Measurements from ENCODE around the gene BCL2L13.

Gene BCL2L13

DNA sequence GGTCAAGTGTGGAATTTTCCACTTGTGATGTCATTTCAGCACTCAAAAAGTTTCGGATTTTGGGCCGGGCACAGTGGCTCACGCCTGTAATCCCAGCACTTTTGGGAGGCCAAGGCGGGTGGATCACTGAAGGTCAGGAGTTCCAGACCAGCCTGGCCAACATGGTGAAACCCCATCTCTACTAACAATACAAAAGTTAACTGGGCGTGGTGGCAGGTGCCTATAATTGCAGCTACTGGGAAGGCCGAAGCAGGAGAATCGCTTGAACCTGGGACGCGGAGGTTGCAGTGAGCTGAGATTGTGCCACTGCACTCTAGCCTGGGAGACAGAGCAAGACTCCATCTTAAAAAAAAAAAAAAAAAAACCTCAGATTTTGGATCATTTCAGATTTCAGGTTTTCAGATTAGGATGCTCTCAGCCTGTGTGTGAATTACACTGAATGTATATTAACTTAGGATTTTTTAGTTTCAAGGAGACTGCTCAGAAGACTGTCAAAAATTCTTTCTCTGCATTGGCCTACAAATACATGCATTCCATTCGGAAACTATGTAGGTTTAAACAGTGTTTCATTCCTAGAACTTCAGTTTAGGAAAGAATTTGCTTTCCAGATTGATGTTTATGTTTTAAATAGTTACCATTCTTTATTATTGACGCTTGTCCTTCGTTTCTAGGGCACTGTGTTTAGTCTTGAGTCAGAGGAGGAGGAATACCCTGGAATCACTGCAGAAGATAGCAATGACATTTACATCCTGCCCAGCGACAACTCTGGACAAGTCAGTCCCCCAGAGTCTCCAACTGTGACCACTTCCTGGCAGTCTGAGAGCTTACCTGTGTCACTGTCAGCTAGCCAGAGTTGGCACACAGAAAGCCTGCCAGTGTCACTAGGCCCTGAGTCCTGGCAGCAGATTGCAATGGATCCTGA, 87.7 kb downstream of the BCL2L13 start:
- no peak for DNase-seq (ENCODE audit: low read depth in 3 of 3, low spot score in 1 of 3)

- DNase-seq (ENCODE audit: low read depth in 3 of 3, low spot score in 1 of 3): no peak
These were observed 88.7 kb downstream of the BCL2L13 start for GRCh38 chr22:17726928-17727897.

- DNase-seq (ENCODE audit: low read depth in 3 of 3, low spot score in 1 of 3): no peak
These were observed 90.2 kb downstream of the BCL2L13 start for GRCh38 chr22:17728786-17729185.

GRCh38 chr22:17729561-17729960, 91.0 kb downstream of the BCL2L13 start:
- no peak for DNase-seq (ENCODE audit: low read depth in 3 of 3, low spot score in 1 of 3)

DNA sequence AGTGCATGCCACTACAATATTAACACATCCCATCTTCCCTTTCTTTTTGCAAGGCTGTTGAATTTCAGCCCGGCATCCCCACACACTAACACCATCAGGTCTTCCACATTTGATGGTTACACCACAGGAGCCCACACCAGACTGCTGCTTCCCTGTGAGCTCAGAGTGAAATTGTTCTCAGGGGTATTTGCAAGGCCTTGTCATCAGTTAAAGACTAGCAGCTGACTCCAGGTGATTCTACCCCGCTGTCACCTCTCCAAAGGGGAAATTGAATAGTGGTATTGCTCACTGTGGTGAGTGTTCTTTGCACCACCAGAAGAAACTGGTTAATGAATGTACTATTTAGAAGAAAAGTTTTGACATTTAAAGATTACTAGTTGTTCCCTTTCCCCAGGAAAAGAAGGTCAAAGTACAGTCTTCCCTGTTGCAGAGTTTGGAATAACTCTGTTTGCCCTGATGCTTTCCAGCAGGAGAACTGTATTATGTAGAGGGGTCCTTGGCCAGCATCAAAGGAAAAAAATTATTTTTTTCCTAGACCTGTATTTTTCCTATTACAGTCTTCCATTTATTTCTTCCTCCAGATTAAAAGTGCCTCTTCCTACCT, 93.8 kb downstream of the BCL2L13 start:
- DNase-seq (ENCODE audit: low read depth in 3 of 3, low spot score in 1 of 3): no peak

GRCh38 chr22:17733466-17733865, 94.9 kb downstream of the BCL2L13 start:
- no peak for DNase-seq (ENCODE audit: low read depth in 3 of 3, low spot score in 1 of 3)

DNA sequence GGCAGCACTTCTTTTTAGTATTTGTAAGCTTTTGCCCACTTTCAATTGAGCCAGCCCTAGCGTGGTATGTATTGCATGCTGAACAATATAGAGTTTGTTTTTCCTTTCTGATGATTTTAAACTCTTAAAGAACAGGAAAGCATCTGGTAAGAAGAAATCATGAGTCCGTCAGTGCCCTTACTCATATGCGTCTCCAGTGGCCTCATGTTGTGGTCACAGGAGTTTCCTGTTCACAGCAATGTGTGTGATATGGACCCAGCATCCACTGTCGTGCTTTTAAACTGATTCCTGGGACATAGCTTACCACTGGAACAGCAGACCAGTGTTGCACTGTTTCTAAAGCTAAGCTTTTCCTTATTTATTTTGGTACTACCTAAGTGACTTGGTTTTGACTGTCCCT, 95.6 kb downstream of the BCL2L13 start:
- no peak for DNase-seq (ENCODE audit: low read depth in 3 of 3, low spot score in 1 of 3)

DNA sequence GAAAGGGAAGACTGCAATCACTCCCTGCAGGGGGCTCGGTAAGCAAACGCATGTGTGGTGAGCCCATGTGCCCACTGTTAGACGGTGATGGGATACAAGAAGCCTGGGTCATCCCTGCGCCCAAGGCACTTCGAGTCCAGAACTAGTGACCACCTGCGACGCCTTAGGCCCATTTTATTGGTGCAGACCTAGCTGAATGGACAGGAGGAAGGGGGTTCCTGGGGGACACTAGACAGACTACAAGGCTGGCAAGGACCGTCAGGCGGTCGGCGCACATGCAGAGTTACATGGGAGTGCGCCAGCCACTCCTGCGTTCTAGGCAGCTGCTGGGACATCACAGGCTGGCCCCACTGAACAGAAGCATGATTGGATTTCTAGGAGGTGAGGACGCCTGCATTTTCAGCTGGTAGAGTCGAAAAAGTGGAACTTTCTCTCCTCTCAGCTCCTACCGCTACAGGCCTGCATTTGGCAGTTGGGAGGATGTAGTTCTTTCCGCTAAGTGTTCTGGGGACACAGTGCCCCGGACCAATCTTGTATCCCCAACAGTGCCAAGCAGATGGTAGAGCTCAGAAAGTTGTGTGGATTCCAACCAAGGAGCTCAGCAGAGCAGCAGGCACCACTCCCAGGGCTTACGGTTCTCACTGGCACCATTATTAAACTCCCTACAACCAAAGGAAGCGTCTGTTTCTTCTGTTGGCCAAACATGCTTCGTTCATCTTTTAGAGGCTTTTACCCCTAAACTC, 100.0 kb downstream of the BCL2L13 start:
- no peak for DNase-seq (ENCODE audit: low read depth in 3 of 3, low spot score in 1 of 3)

DNA sequence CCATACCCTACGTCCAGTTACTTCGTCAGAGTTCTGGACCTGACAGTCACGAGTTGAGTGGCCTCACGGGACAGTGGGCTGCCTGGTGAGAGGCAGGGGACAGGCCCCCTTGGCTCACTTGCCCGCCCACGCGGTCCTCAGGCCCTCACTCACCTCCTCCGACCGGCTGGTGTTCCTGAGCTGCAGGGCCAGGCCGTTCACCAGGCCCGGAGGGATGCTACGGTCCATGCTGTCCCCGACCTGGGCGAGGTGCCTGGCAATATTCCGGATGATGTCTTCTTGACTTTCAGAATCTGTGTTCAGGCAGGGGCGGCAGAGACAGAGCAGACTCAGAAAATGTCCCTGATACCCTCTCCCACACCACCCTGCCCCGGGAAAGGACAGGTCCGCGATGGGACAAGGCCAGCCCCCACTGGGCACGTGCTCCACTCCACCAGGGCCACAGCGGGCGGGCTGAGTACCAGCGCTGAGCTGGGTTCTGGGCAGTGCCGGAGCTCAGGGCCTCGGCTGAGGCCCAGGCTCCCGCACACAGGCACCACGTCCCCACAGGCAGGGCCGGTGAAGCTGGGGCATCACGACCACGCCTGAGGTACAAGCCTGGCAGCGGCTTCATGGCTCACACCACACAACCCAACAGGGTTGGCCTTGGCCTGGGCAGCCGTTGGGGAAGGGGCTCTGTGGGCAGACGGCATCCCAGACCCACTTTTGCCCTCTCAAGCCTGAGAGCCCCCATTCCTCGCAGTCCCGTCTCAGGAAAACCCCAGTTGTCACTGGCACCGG, 100.8 kb downstream of the BCL2L13 start:
- no peak for DNase-seq (ENCODE audit: low read depth in 3 of 3, low spot score in 1 of 3)

- DNase-seq (ENCODE audit: low read depth in 3 of 3, low spot score in 1 of 3): no peak
These were observed 103.4 kb downstream of the BCL2L13 start for GRCh38 chr22:17741866-17742526.

- DNase-seq (ENCODE audit: low read depth in 3 of 3, low spot score in 1 of 3): peak in 2 of 3 donors; percentile 35 to 59
These were observed 104.0 kb downstream of the BCL2L13 start for GRCh38 chr22:17742527-17742902.

DNA sequence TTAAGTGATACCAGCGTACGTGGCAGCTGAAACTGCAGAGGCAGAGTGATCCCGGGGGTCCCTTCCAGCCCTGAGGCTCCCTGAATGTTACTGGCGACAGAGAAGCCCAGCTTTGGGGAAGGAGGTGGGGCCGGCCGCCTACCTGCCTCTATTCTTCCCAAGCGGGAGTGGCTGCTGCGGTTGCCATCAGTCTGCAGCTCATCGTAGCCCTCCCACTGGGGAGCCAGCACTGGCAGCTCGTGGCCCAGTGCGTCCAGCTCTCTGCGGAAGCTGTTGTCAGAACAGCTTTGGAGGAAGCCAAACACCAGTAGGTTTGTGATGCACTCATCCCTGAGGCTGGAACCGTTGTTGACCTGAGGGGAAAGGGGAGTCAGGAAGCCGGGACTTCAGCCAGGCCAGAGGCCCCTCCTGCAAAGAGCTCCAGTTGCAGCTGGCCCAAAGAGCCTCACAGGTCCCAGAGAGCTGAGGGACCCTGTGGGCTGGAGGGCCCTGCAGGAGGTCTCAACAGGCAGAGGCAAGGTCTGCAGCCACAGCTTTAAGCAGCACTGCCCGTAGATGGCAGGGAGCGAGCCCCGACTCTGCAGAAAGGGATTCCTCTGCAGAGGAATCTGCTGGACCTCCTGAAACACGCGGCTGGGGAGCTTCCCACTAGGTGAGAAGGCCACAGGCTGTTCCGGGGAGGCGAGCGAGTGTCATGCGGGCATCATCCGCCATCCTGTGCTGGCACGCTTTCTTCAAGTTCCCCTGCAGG, 105.3 kb downstream of the BCL2L13 start:
- no peak for DNase-seq (ENCODE audit: low read depth in 3 of 3, low spot score in 1 of 3)

DNA sequence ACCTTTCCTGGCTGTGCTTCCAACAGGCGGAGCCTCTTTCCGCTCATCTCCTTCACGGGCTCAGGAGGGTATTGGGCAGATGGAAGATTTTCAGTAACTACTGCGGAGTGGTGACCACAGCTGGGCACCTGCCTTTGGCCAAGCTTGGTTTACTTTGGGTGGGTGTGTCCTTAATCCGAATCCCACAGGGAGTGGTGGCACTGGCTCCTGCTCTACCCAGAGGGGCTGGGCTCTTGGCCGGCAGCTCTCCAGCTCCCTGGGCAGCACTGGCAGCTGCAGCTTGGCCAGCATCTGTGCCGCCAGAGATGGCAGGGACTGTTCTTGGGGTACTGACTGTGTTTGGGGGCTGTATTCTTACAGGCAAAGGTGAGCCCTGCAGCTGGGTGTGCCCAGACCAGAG, 105.9 kb downstream of the BCL2L13 start:
- DNase-seq (ENCODE audit: low read depth in 3 of 3, low spot score in 1 of 3): no peak

GRCh38 chr22:17746916-17747315, 108.4 kb downstream of the BCL2L13 start:
- no peak for DNase-seq (ENCODE audit: low read depth in 3 of 3, low spot score in 1 of 3)

DNA sequence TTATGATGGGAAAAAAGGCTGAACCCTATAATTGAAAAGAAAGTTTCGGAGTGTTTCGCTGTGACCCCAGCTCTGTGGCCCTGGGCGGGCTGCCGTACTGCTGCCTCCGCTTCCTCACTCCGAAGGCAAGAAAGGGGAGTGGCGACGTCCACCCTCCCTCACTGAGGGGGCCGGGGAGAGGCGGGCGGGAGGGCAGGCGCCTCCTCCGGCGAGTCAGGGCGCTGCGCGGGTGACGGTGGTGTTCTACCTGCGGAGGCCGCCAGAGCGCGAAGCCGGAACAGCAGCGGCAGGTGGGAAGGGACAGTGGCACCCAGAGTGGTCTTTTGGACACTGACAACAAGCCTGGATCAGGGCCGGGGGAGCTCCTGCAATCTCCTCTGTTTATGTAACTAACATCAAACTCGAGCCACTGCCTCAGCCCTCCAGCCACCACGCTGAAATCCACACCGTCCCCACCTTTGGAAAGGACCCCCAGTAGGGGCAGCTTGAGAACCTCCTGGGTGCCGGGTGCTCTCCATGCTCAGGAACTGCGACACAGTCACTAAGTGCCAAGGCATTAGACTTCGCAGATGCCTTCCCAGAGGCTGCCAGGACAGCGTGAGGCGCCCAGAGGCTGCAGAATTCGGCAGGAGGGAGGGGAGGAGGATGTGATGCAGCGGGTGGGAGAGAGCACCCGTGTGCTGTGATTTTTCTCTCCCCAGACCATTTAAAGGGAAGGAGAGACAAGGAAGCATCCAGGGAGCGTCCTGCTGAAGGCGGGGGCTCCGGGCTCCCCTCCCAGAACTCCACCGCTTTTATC, 110.2 kb downstream of the BCL2L13 start:
- DNase-seq (ENCODE audit: low read depth in 3 of 3, low spot score in 1 of 3): no peak

DNA sequence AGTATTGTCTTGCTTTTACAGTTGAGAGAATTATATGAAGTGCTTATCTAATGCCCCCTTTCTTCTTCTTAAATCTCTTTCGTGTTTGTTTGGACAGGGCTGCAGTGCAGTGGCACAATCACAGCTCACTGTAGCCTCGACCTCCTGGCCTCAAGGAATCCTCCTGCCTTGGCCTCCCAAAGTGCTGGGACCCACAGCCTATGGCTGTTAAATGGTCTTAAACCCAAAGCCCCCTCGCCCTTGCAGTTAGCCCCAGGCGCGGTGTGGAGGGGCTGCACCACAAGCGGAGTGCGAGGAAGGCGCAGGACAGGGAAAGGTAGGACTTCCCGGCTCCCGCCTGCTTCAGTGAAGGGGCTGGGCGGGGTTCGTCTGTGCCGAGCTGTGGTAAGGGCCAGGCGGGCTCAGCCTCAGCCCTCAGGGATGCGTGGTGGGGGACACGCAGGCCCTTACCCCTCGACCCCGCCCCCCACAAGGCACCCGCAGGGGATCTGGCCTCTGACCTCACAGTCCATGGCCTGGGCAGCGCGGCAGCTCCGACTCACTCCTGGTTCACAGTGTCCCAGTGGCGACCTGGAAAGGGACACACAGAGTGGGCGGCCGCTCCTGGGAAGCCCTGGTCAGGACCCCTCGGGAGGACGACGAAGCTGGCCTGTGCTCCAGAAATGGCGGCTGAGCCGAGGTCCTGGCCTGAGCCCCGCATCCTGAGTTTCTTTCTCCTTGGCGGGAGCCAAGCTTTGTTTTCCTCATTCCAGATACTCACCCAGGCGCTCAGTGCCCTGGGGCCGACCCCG, 111.2 kb downstream of the BCL2L13 start:
- no peak for DNase-seq (ENCODE audit: low read depth in 3 of 3, low spot score in 1 of 3)

GRCh38 chr22:17751596-17751995, 113.0 kb downstream of the BCL2L13 start:
- no peak for DNase-seq (ENCODE audit: low read depth in 3 of 3, low spot score in 1 of 3)

All from stimulated activated CD4-positive, alpha-beta T cell treated with anti-CD3 and anti-CD28 coated beads, TNF-alpha, amount 100 ng/mL, for 1 hour (primary cell).